HEK293 (cell line): Measurements from ENCODE around the gene HNRNPUL2.
A peak's percentile ranks its signal among the peaks of the same experiment; 100 is the strongest.

ENCODE experiments used
- GLI4 ChIP-seq: fragments of 450-650 bp; formaldehyde crosslinking; IDR thresholded peaks from 2 replicates; pipeline ENCODE4 v1.5.1; 2016; ENCODE audit warnings: missing biosample characterization, missing genetic modification characterization
- HOXC10 ChIP-seq: sonication (generic); formaldehyde crosslinking; IDR thresholded peaks from 2 replicates; pipeline ENCODE4 v1.8.1; 2023; ENCODE audit warnings: mild to moderate bottlenecking, missing genetic modification reagents
- KLF1 ChIP-seq: fragments of 450-650 bp; formaldehyde crosslinking; IDR thresholded peaks from 2 replicates; pipeline ENCODE4 v1.5.1; 2016; ENCODE audit warnings: missing biosample characterization, missing genetic modification characterization
- KLF10 ChIP-seq: fragments of 450-650 bp; IDR thresholded peaks from 2 replicates; pipeline ENCODE4 v1.5.1; 2018; ENCODE audit warnings: missing biosample characterization, mild to moderate bottlenecking, missing genetic modification characterization
- MZF1 ChIP-seq: fragments of 450-650 bp; formaldehyde crosslinking; IDR thresholded peaks from 2 replicates; pipeline ENCODE4 v1.5.1; 2017; ENCODE audit warnings: missing biosample characterization, missing genetic modification characterization, borderline replicate concordance
- PRDM1 ChIP-seq: fragments of 450-650 bp; formaldehyde crosslinking; IDR thresholded peaks from 2 replicates; pipeline ENCODE4; 2016; ENCODE audit warnings: missing biosample characterization, missing genetic modification characterization
- SP2 ChIP-seq: fragments of 450-650 bp; formaldehyde crosslinking; IDR thresholded peaks from 2 replicates; pipeline ENCODE4 v1.5.1; 2016; ENCODE audit warnings: missing biosample characterization, missing genetic modification characterization
- ZFP69B ChIP-seq: fragments of 450-650 bp; formaldehyde crosslinking; IDR thresholded peaks from 2 replicates; pipeline ENCODE4 v1.5.1; 2016; ENCODE audit warnings: missing biosample characterization, missing genetic modification characterization
- ZNF146 ChIP-seq: fragments of 450-650 bp; formaldehyde crosslinking; IDR thresholded peaks from 2 replicates; pipeline ENCODE4 v1.5.1; 2016; ENCODE audit warnings: missing biosample characterization, missing genetic modification characterization
- ZNF16 ChIP-seq: fragments of 450-650 bp; formaldehyde crosslinking; IDR thresholded peaks from 2 replicates; pipeline ENCODE4 v1.5.1; 2016; ENCODE audit warnings: low read depth, missing biosample characterization, missing genetic modification characterization
- ZNF174 ChIP-seq: fragments of 450-650 bp; formaldehyde crosslinking; IDR thresholded peaks from 2 replicates; pipeline ENCODE4 v1.5.0; 2017; ENCODE audit warnings: missing biosample characterization, mild to moderate bottlenecking, missing genetic modification characterization
- ZNF202 ChIP-seq: fragments of 450-650 bp; formaldehyde crosslinking; IDR thresholded peaks from 2 replicates; pipeline ENCODE4 v1.5.1; 2016; ENCODE audit warnings: missing biosample characterization, missing genetic modification characterization, borderline replicate concordance
- ZNF211 ChIP-seq: fragments of 450-650 bp; formaldehyde crosslinking; IDR thresholded peaks from 2 replicates; pipeline ENCODE4 v1.5.1; 2016; ENCODE audit warnings: low read depth, missing biosample characterization, missing genetic modification characterization
- ZNF335 ChIP-seq: fragments of 450-650 bp; formaldehyde crosslinking; conservative IDR thresholded peaks from 2 replicates; pipeline ENCODE4 v1.5.1; 2016; ENCODE audit warnings: missing biosample characterization, missing genetic modification characterization
- ZNF48 ChIP-seq: fragments of 450-650 bp; formaldehyde crosslinking; IDR thresholded peaks from 2 replicates; pipeline ENCODE4 v1.5.1; 2016; ENCODE audit warnings: missing biosample characterization, missing genetic modification characterization
- ZNF529 ChIP-seq: fragments of 450-650 bp; formaldehyde crosslinking; IDR thresholded peaks from 2 replicates; pipeline ENCODE4 v1.5.1; 2017; ENCODE audit warnings: missing genetic modification characterization, missing biosample characterization; ENCODE audit not compliant: insufficient replicate concordance
- ZNF530 ChIP-seq: fragments of 450-650 bp; formaldehyde crosslinking; IDR thresholded peaks from 2 replicates; pipeline ENCODE4 v1.5.1; 2016; ENCODE audit warnings: low read depth, missing biosample characterization, missing genetic modification characterization
- ZNF549 ChIP-seq: fragments of 450-650 bp; IDR thresholded peaks from 2 replicates; pipeline ENCODE4 v1.5.1; 2018; ENCODE audit warnings: missing biosample characterization, missing genetic modification characterization, mild to moderate bottlenecking, inconsistent platforms, moderate library complexity
- ZNF629 ChIP-seq: fragments of 450-650 bp; formaldehyde crosslinking; IDR thresholded peaks from 2 replicates; pipeline ENCODE4 v1.5.1; 2017; ENCODE audit warnings: missing biosample characterization, missing genetic modification characterization
- ZNF658 ChIP-seq: fragments of 450-650 bp; formaldehyde crosslinking; IDR thresholded peaks from 2 replicates; pipeline ENCODE4; 2016; ENCODE audit warnings: missing biosample characterization, missing genetic modification characterization
- ZNF830 ChIP-seq: fragments of 450-650 bp; IDR thresholded peaks from 2 replicates; pipeline ENCODE4 v1.5.0; 2018; ENCODE audit warnings: missing biosample characterization, missing genetic modification characterization, low read depth, mild to moderate bottlenecking, moderate library complexity
- ZSCAN30 ChIP-seq: fragments of 450-650 bp; IDR thresholded peaks from 2 replicates; pipeline ENCODE4 v1.5.1; 2018; ENCODE audit warnings: missing biosample characterization, mild to moderate bottlenecking, missing genetic modification characterization, moderate library complexity
- ZXDB ChIP-seq: fragments of 450-650 bp; formaldehyde crosslinking; IDR thresholded peaks from 2 replicates; pipeline ENCODE4 v1.5.1; 2016; ENCODE audit warnings: missing biosample characterization, missing genetic modification characterization
- TF ChIP-seq, protein P1 (sequence below): fragments of 450-650 bp; formaldehyde crosslinking; IDR thresholded peaks from 2 replicates; pipeline ENCODE4 v1.5.1; 2016; ENCODE audit warnings: missing biosample characterization, missing genetic modification characterization
- TF ChIP-seq, protein P2 (sequence below): fragments of 450-650 bp; formaldehyde crosslinking; IDR thresholded peaks from 2 replicates; pipeline ENCODE4 v1.5.1; 2017; ENCODE audit warnings: missing biosample characterization, missing genetic modification characterization
- TF ChIP-seq, protein P3 (sequence below): fragments of 450-650 bp; formaldehyde crosslinking; conservative IDR thresholded peaks from 2 replicates; pipeline ENCODE4 v1.5.1; 2016; ENCODE audit warnings: low read depth, missing biosample characterization, missing genetic modification characterization
- TF ChIP-seq, protein P4 (sequence below): fragments of 450-650 bp; formaldehyde crosslinking; IDR thresholded peaks from 2 replicates; pipeline ENCODE4 v1.5.1; 2017; ENCODE audit warnings: missing biosample characterization, missing genetic modification characterization
- TF ChIP-seq, protein P5 (sequence below): fragments of 450-650 bp; formaldehyde crosslinking; optimal IDR thresholded peaks from 2 replicates; pipeline ENCODE3; 2016; ENCODE audit warnings: missing biosample characterization, mild to moderate bottlenecking, missing genetic modification characterization
- TF ChIP-seq, protein P6 (sequence below): fragments of 450-650 bp; formaldehyde crosslinking; IDR thresholded peaks from 2 replicates; pipeline ENCODE4 v1.5.1; 2016; ENCODE audit warnings: missing biosample characterization, missing genetic modification characterization

Gene HNRNPUL2

DNA sequence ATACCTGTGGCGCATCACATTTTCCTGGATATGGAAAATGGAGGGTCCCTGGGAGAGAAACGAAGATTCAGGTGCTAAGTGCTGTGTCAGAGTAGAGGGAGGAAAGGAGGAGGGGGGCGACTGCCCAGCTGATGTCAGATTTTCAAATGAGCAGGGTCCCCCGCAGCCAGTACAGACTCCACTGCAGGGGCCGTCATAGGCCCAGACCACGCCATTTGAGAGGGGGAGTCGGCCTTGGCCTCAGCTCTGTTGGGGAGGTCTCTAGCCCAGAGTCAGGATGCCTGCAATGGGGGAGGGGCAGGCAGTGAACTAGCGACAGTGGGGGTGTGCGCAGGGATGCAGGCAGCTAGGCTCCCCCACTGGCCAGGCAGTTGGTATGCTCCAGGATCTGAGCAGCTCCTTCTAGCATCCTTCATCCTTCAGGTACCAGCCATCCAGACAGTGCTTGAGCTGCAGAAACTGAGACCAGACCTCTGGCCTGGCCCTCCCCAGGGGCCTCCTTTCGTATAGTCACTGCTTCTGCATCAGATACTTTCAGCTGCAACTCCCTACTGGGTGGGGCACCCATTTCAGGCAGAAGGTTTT is 19.9 kb downstream of the HNRNPUL2 start, which contains the start of the genes BSCL2 and GNG3 (continued):
- TF ChIP-seq, protein P1, sequence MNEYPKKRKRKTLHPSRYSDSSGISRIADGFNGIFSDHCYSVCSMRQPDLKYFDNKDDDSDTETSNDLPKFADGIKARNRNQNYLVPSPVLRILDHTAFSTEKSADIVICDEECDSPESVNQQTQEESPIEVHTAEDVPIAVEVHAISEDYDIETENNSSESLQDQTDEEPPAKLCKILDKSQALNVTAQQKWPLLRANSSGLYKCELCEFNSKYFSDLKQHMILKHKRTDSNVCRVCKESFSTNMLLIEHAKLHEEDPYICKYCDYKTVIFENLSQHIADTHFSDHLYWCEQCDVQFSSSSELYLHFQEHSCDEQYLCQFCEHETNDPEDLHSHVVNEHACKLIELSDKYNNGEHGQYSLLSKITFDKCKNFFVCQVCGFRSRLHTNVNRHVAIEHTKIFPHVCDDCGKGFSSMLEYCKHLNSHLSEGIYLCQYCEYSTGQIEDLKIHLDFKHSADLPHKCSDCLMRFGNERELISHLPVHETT (tag by site-specific recombination), result 0 out of 2 replicates have a peak, but pooled peaks have one; percentile 52
- TF ChIP-seq ZFP69B (tag by site-specific recombination) (no peak), ZNF529 (tag by site-specific recombination) (no peak), ZNF202 (tag by site-specific recombination) (no peak), ZSCAN30 (tag by site-specific recombination) (peak; percentile 93), ZNF211 (tag by site-specific recombination) (no peak), KLF1 (tag by site-specific recombination) (no peak), ZXDB (tag by site-specific recombination) (no peak), MZF1 (tag by site-specific recombination) (no peak), ZNF658 (tag by site-specific recombination) (no peak), ZNF16 (no peak), KLF10 (peak; percentile 56; the same call in 1 of the 2 replicates), PRDM1 (no peak), ZNF174 (no peak), ZNF530 (tag by site-specific recombination) (no peak), ZNF549 (tag by site-specific recombination) (no peak), SP2 (tag by site-specific recombination) (no peak), ZNF146 (tag by site-specific recombination) (no peak), HOXC10 (CRISPR knock-in tag) (no peak), ZNF48 (tag by site-specific recombination) (no peak), ZNF629 (tag by site-specific recombination) (0 out of 2 replicates have a peak, but pooled peaks have one; percentile 32), GLI4 (no peak), ZNF830 (tag by site-specific recombination) (no peak), ZNF335 (tag by site-specific recombination) (no peak)
- TF ChIP-seq, protein P2, sequence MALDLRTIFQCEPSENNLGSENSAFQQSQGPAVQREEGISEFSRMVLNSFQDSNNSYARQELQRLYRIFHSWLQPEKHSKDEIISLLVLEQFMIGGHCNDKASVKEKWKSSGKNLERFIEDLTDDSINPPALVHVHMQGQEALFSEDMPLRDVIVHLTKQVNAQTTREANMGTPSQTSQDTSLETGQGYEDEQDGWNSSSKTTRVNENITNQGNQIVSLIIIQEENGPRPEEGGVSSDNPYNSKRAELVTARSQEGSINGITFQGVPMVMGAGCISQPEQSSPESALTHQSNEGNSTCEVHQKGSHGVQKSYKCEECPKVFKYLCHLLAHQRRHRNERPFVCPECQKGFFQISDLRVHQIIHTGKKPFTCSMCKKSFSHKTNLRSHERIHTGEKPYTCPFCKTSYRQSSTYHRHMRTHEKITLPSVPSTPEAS (tag by site-specific recombination), result no peak
- TF ChIP-seq, protein P3, sequence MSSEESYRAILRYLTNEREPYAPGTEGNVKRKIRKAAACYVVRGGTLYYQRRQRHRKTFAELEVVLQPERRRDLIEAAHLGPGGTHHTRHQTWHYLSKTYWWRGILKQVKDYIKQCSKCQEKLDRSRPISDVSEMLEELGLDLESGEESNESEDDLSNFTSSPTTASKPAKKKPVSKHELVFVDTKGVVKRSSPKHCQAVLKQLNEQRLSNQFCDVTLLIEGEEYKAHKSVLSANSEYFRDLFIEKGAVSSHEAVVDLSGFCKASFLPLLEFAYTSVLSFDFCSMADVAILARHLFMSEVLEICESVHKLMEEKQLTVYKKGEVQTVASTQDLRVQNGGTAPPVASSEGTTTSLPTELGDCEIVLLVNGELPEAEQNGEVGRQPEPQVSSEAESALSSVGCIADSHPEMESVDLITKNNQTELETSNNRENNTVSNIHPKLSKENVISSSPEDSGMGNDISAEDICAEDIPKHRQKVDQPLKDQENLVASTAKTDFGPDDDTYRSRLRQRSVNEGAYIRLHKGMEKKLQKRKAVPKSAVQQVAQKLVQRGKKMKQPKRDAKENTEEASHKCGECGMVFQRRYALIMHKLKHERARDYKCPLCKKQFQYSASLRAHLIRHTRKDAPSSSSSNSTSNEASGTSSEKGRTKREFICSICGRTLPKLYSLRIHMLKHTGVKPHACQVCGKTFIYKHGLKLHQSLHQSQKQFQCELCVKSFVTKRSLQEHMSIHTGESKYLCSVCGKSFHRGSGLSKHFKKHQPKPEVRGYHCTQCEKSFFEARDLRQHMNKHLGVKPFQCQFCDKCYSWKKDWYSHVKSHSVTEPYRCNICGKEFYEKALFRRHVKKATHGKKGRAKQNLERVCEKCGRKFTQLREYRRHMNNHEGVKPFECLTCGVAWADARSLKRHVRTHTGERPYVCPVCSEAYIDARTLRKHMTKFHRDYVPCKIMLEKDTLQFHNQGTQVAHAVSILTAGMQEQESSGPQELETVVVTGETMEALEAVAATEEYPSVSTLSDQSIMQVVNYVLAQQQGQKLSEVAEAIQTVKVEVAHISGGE, result no peak
- TF ChIP-seq, protein P4, sequence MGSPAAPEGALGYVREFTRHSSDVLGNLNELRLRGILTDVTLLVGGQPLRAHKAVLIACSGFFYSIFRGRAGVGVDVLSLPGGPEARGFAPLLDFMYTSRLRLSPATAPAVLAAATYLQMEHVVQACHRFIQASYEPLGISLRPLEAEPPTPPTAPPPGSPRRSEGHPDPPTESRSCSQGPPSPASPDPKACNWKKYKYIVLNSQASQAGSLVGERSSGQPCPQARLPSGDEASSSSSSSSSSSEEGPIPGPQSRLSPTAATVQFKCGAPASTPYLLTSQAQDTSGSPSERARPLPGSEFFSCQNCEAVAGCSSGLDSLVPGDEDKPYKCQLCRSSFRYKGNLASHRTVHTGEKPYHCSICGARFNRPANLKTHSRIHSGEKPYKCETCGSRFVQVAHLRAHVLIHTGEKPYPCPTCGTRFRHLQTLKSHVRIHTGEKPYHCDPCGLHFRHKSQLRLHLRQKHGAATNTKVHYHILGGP (tag by site-specific recombination), result no peak
- TF ChIP-seq, protein P5, sequence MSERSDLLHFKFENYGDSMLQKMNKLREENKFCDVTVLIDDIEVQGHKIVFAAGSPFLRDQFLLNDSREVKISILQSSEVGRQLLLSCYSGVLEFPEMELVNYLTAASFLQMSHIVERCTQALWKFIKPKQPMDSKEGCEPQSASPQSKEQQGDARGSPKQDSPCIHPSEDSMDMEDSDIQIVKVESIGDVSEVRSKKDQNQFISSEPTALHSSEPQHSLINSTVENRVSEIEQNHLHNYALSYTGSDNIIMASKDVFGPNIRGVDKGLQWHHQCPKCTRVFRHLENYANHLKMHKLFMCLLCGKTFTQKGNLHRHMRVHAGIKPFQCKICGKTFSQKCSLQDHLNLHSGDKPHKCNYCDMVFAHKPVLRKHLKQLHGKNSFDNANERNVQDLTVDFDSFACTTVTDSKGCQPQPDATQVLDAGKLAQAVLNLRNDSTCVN (tag by site-specific recombination), result peak; percentile 15
- TF ChIP-seq, protein P6, sequence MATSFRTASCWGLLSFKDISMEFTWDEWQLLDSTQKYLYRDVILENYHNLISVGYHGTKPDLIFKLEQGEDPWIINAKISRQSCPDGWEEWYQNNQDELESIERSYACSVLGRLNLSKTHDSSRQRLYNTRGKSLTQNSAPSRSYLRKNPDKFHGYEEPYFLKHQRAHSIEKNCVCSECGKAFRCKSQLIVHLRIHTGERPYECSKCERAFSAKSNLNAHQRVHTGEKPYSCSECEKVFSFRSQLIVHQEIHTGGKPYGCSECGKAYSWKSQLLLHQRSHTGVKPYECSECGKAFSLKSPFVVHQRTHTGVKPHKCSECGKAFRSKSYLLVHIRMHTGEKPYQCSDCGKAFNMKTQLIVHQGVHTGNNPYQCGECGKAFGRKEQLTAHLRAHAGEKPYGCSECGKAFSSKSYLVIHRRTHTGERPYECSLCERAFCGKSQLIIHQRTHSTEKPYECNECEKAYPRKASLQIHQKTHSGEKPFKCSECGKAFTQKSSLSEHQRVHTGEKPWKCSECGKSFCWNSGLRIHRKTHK (tag by site-specific recombination), result no peak
